ENCODE measurements around the gene PHKA2.
"Not testable (repeated sequence)": the region's sequence is repeated elsewhere in the genome, so short reads cannot be mapped to it uniquely, and the experiment has no call there.

Gene PHKA2

GRCh38 chrX:18983666-18984380, at the start of gene PHKA2:
Gene PHKA2 (minus strand): TSS chrX:18984114. CDS start chrX:18983932, 182 bp downstream.
- no peak for DNase-seq

- no peak for DNase-seq
Observed at GRCh38 chrX:19030805-19031204, 46.9 kb upstream of the PHKA2 start.

GRCh38 chrX:19028560-19028959, 44.6 kb upstream of the PHKA2 start:
- DNase-seq, result no peak

GRCh38 chrX:19024366-19024765, 40.5 kb upstream of the PHKA2 start:
- DNase-seq, result no peak

- DNase-seq, result no peak
Observed at GRCh38 chrX:19019996-19020395, 36.1 kb upstream of the PHKA2 start.

- DNase-seq, result no peak
Observed at GRCh38 chrX:19017271-19017670, 33.4 kb upstream of the PHKA2 start.

GRCh38 chrX:19016614-19017013, 32.7 kb upstream of the PHKA2 start:
- not testable (repeated sequence) for DNase-seq

GRCh38 chrX:19007868-19008267, 24.0 kb upstream of the PHKA2 start:
- no peak for DNase-seq

GRCh38 chrX:19007011-19007410, 23.1 kb upstream of the PHKA2 start:
- no peak for DNase-seq

- DNase-seq, result no peak
Observed at GRCh38 chrX:19005909-19006308, 22.0 kb upstream of the PHKA2 start.

- DNase-seq, result no peak
Observed at GRCh38 chrX:19003756-19004155, 19.8 kb upstream of the PHKA2 start.

- no peak for DNase-seq
Observed at GRCh38 chrX:18998653-18999052, 14.7 kb upstream of the PHKA2 start.

GRCh38 chrX:18997916-18998315, 14.0 kb upstream of the PHKA2 start:
- DNase-seq, result no peak

GRCh38 chrX:18996536-18996935, 12.6 kb upstream of the PHKA2 start:
- DNase-seq, result no peak

GRCh38 chrX:18995221-18995620, 11.3 kb upstream of the PHKA2 start:
- DNase-seq, result no peak

GRCh38 chrX:18994713-18995112, 10.8 kb upstream of the PHKA2 start:
- DNase-seq, result no peak

- DNase-seq, result no peak
Observed at GRCh38 chrX:18992829-18993228, 8.9 kb upstream of the PHKA2 start.

- DNase-seq, result no peak
Observed at GRCh38 chrX:18985186-18985435, 1.2 kb upstream of the PHKA2 start.

- DNase-seq, result peak; percentile 80
Observed at GRCh38 chrX:18984381-18985185, 669 bp upstream of the PHKA2 start.

GRCh38 chrX:18981124-18981807, 2.6 kb downstream of the PHKA2 start:
- no peak for DNase-seq

GRCh38 chrX:18980262-18980661, 3.7 kb downstream of the PHKA2 start:
- not testable (repeated sequence) for DNase-seq

- DNase-seq, result no peak
Observed at GRCh38 chrX:18974993-18975392, 8.9 kb downstream of the PHKA2 start.

GRCh38 chrX:18973527-18974192, 10.3 kb downstream of the PHKA2 start:
- no peak for DNase-seq

GRCh38 chrX:18971506-18971905, 12.4 kb downstream of the PHKA2 start:
- no peak for DNase-seq
